ENCODE measurements around the gene QSOX2. TPM values are rescaled to one million over a fixed set of nuclear protein-coding genes. Genes with fewer than 3 reads are reported as not detected.

The QSOX2 gene
- total and polyA plus RNA-seq, 8 donors = 1.5 to 33.5 (median 5.4) TPM

DNA sequence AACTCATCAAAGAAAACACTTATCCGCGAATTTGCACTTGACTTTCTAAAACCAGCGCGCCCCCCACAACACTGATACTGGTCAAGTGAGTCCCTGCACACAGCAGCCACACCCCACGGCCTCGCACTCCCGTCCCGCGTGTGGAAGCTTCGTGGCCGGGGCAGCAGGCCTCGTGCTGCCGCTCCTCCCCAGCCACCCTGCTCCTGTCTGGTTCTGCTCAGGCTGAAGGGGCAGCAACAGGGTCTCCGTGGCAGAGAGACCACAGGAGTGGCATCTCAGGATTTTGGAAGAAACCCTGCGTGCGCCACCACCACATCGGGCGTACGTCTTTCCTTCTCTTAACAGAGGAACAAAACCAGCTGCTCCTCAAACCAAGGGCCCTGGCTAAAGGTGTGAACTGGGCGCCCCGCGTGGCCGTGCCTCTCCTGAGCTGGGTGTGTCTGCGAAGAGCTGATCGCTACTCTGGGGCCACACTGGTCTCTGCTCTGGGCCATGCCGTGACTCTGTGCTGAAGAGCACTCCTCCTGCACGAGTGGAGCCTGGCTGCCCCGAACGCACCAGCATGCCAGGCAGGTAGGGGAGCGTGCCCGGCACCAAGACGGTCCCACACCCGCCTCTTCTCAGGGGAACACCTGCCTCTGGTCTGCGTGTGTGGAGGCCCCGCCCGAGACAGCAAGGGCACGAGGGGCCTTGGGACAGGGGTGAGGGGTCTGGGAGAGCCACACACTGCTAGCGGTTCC lies 23.3 kb downstream of the QSOX2 start:
- peaks cover 20 to 81% (median 76%) of the 10 kb centered on the region in 4 donors for H3K36me3 ChIP-seq
- TF ChIP-seq, protein P1, sequence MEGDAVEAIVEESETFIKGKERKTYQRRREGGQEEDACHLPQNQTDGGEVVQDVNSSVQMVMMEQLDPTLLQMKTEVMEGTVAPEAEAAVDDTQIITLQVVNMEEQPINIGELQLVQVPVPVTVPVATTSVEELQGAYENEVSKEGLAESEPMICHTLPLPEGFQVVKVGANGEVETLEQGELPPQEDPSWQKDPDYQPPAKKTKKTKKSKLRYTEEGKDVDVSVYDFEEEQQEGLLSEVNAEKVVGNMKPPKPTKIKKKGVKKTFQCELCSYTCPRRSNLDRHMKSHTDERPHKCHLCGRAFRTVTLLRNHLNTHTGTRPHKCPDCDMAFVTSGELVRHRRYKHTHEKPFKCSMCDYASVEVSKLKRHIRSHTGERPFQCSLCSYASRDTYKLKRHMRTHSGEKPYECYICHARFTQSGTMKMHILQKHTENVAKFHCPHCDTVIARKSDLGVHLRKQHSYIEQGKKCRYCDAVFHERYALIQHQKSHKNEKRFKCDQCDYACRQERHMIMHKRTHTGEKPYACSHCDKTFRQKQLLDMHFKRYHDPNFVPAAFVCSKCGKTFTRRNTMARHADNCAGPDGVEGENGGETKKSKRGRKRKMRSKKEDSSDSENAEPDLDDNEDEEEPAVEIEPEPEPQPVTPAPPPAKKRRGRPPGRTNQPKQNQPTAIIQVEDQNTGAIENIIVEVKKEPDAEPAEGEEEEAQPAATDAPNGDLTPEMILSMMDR (IDR thresholded peaks at IDR 0.05) = no peak
- TF ChIP-seq POLR2AphosphoS5 (IDR thresholded peaks at IDR 0.05) = no peak
- TF ChIP-seq POLR2A (IDR thresholded peaks at IDR 0.05) = no peak
- no peak for TF ChIP-seq EP300 (IDR thresholded peaks at IDR 0.05)

DNA sequence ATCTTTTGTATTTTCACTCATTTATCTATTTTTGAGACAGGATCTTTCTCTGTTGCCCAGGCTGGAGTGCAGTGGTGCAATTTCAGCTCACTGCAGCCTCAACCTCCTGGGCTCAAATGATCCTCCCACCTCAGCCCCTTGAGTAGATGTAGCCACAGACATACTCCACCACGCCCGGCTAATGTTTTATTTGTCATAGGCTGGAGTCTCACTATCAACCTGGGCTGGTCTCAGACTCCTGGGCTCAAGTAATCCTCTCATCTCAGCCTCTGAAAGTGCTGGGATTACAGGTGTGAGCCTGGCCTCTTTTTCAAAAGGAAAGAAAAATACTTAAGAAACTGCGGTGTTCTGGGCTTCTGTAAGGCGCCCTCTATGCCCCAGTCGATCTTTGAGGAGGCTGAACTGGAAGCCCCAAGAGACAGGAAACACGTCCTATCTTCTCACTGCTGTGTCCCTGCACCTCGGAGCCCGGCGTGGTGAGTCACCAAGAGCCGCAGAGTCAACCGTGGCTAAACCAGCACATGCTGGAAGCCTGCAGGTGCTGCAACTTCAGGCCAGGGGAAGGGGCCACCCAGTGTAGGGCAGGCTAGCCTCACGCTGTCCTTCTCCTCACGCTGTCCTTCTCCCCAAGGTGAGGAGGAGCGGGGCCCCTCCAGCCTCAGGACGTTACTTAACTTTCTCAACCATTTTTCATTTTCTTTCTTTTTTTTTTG lies 25.4 kb downstream of the QSOX2 start:
- no peaks in the 10 kb centered on the region for H3K27me3 ChIP-seq
- 79 to 90% (median 87%) methylated on average over 15 of the region's 15 CpGs for WGBS, 5 donors
- no peak for DNase-seq
- no peaks in the 10 kb centered on the region for H3K9me3 ChIP-seq
- no peaks in the 10 kb centered on the region for H3K4me1 ChIP-seq
- no peak overlapping the region for H3K27ac ChIP-seq
- no peak for TF ChIP-seq POLR2A (IDR thresholded peaks at IDR 0.05)
- no peak for TF ChIP-seq EP300 (IDR thresholded peaks at IDR 0.05)
- TF ChIP-seq POLR2AphosphoS5 (IDR thresholded peaks at IDR 0.05) = no peak
- TF ChIP-seq, protein P1 (IDR thresholded peaks at IDR 0.05) = no peak
- H3K36me3 ChIP-seq = peaks cover 20 to 96% (median 91%) of the 10 kb centered on the region in 4 donors
- intact Hi-C loops (cut with DNase I; ENCODE audit: low total_unique reads) = no loop called here
- no peak overlapping the region for H3K4me3 ChIP-seq

More for the DNA sequence above, 23.3 kb downstream of the QSOX2 start:
- no peaks in the 10 kb centered on the region for H3K27me3 ChIP-seq
- no peak for DNase-seq
- H3K4me3 ChIP-seq = no peak overlapping the region
- intact Hi-C loops (cut with DNase I; ENCODE audit: low total_unique reads) = no loop called here
- H3K4me1 ChIP-seq = no peaks in the 10 kb centered on the region
- H3K27ac ChIP-seq = no peak overlapping the region
- WGBS, 5 donors = 91 to 96% (median 95%) methylated on average over 28 to 38 of the region's 38 CpGs
- no peaks in the 10 kb centered on the region for H3K9me3 ChIP-seq

DNA sequence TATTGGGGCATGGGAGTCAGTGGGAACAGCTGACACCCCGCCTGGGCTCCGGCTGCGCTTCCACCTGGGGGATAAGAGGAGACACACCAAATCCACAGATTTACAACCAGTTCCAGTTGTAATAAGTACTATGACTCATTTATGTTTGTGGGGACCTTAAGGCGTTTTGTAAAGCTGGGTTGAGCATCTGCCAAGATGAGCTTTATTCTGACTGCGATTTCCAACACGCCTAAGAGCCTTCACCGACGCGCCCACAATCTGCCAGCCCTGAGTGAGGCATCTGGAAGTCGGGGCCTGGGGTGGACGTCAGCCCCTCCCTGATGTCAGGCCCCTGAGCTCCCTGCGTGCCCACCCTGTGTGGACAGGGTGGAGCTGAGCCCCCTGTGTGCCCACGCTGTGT lies 26.3 kb downstream of the QSOX2 start:
- H3K9me3 ChIP-seq = peaks cover 0 to 2% (median under 1%) of the 10 kb centered on the region in 4 donors
- DNase-seq = no peak
- no peak overlapping the region for H3K27ac ChIP-seq
- TF ChIP-seq POLR2AphosphoS5 (IDR thresholded peaks at IDR 0.05) (no peak), EP300 (IDR thresholded peaks at IDR 0.05) (no peak), POLR2A (IDR thresholded peaks at IDR 0.05) (no peak)
- TF ChIP-seq, protein P1 (IDR thresholded peaks at IDR 0.05) = no peak
- no peaks in the 10 kb centered on the region for H3K4me1 ChIP-seq
- 86 to 96% (median 94%) methylated on average over 12 to 13 of the region's 13 CpGs for WGBS, 5 donors
- intact Hi-C loops (cut with DNase I; ENCODE audit: low total_unique reads) = no loop called here
- no peaks in the 10 kb centered on the region for H3K27me3 ChIP-seq
- peaks cover 26 to 100% (median 95%) of the 10 kb centered on the region in 4 donors for H3K36me3 ChIP-seq
- H3K4me3 ChIP-seq = no peak overlapping the region

DNA sequence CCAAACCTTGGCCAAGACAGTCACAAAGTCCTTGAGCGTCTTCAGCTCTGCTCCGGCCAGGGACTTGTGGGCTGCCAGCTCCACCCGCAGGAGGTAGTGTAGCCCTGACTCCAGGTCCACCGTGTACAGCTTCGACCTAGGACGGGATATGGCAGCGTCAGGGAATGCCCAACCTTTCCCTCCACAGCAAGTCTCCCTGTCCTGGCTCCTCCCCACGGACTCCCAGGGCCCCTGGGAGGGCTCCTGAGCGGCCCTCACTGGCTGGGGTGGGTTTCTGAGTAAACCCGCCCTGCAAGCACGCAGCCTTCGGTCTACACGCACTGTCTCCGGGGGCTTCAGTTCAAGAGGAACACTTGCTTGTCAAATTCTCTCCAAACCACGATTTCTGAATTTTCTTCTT lies 26.9 kb downstream of the QSOX2 start:
- Histone ChIP-seq H3K4me1 (no peaks in the 10 kb centered on the region), H3K36me3 (peaks cover 31 to 100% (median 95%) of the 10 kb centered on the region in 4 donors), H3K27ac (no peak overlapping the region), H3K9me3 (peaks cover 0 to 7% (median 5%) of the 10 kb centered on the region in 4 donors), H3K4me3 (no peak overlapping the region), H3K27me3 (no peaks in the 10 kb centered on the region)
- TF ChIP-seq EP300 (IDR thresholded peaks at IDR 0.05) = no peak
- no peak for TF ChIP-seq POLR2A (IDR thresholded peaks at IDR 0.05)
- TF ChIP-seq, protein P1 (IDR thresholded peaks at IDR 0.05) = no peak
- TF ChIP-seq POLR2AphosphoS5 (IDR thresholded peaks at IDR 0.05) = no peak
- intact Hi-C loops (cut with DNase I; ENCODE audit: low total_unique reads) = no loop called here
- 87 to 95% (median 94%) methylated on average over 15 of the region's 15 CpGs for WGBS, 5 donors
- DNase-seq = no peak

Data from stomach (tissue), 9 donors.